GM21526 (cell line): ENCODE results near the gene VPS37C.

Experiments used
- ATAC-seq: cut with Tn5 transposase; IDR thresholded peaks from one replicate; pipeline ENCODE4 v1.9.1; 2021; ENCODE audit warnings: moderate library complexity; ENCODE audit not compliant: unreplicated experiment, low FRiP score

The VPS37C gene

GRCh38 chr11:61080526-61080925 is 80.7 kb downstream of the VPS37C start:
- no peak for ATAC-seq
